ENCODE data around the gene ORM1.

GRCh38 chr9:114300153-114300845 is 22.6 kb upstream of the ORM1 start:
- TF ChIP-seq SP1 (IDR thresholded peaks at IDR 0.05) (no peak), CTCF (IDR thresholded peaks at IDR 0.05; ENCODE audit: low read depth, low read length, missing input control) (no peak), ZBTB33 (IDR thresholded peaks at IDR 0.05) (no peak), MAX (IDR thresholded peaks at IDR 0.05) (no peak), RAD21 (IDR thresholded peaks at IDR 0.05) (no peak), JUND (IDR thresholded peaks at IDR 0.05) (no peak)

Data from liver (tissue), 3 donors.